OCI-LY7 (cell line): ENCODE data around the gene GALNT3.

ENCODE experiments used
- CTCF ChIP-seq: fragments of 200-600 bp; sonication (generic); conservative IDR thresholded peaks from 2 replicates; pipeline ENCODE4 v1.5.1; 2014; ENCODE audit warnings: mild to moderate bottlenecking, antibody characterized with exemption, low read length, moderate library complexity, mixed read lengths
- EZH2phosphoT487 ChIP-seq: fragments of 200-600 bp; sonication (generic); IDR thresholded peaks from 2 replicates; pipeline ENCODE4 v1.6.1; 2018; ENCODE audit warnings: low read depth, borderline replicate concordance, mild to moderate bottlenecking, mixed run types, antibody characterized with exemption, low read length, moderate library complexity, mixed read lengths

GRCh38 chr2:165790466-165790865 lies 3.6 kb downstream of the GALNT3 start:
- TF ChIP-seq CTCF (no peak), EZH2phosphoT487 (no peak)
